Muscle layer of colon (tissue), 2 donors: ENCODE data around the gene PRRC2B.
"Not testable (repeated sequence)": the region's sequence is repeated elsewhere in the genome, so short reads cannot be mapped to it uniquely, and the experiment has no call there.

Experiments
- H3K27ac ChIP-seq: one replicate; pipeline ENCODE4 v1.7.0; 2013; ENCODE audit warnings: low read depth, mild to moderate bottlenecking, low read length, moderate library complexity
- H3K27me3 ChIP-seq, 2 donors: one replicate each; pipeline ENCODE4 v1.7.0; 2013; ENCODE audit warnings: low read length in 2 of 2, mild to moderate bottlenecking in 2 of 2; ENCODE audit not compliant: insufficient read depth in 2 of 2, control insufficient read depth in 1 of 2
- H3K36me3 ChIP-seq: one replicate; pipeline ENCODE4 v1.7.0; 2013; ENCODE audit warnings: mild to moderate bottlenecking, low read length; ENCODE audit not compliant: insufficient read depth
- H3K4me1 ChIP-seq: one replicate; pipeline ENCODE4 v1.7.0; 2013; ENCODE audit warnings: mild to moderate bottlenecking, low read length; ENCODE audit not compliant: insufficient read depth
- H3K4me3 ChIP-seq, 2 donors: one replicate each; pipeline ENCODE4 v1.7.0; 2013; ENCODE audit warnings: low read length in 2 of 2, low read depth in 1 of 2, mild to moderate bottlenecking in 1 of 2, moderate library complexity in 1 of 2
- H3K9ac ChIP-seq: one replicate; pipeline ENCODE4 v1.7.0; 2013; ENCODE audit warnings: low read length
- H3K9me3 ChIP-seq: one replicate; pipeline ENCODE4 v1.7.0; 2013; ENCODE audit warnings: mild to moderate bottlenecking, low read length
- donor health status: abdominal sarcoma.
- donor health status: Adenocarcinoma of cecum.

Gene PRRC2B

GRCh38 chr9:131465401-131465800 lies 71.5 kb downstream of the PRRC2B start:
- Histone ChIP-seq H3K4me3 (no peak overlapping the region), H3K9ac (no peak overlapping the region), H3K36me3 (peaks cover 86% of the 10 kb centered on the region), H3K9me3 (no peaks in the 10 kb centered on the region), H3K4me1 (no peaks in the 10 kb centered on the region), H3K27me3 (no peaks in the 10 kb centered on the region), H3K27ac (no peak overlapping the region)

GRCh38 chr9:131467214-131467935 lies 73.5 kb downstream of the PRRC2B start:
- Histone ChIP-seq H3K4me1 (no peaks in the 10 kb centered on the region), H3K27me3 (no peaks in the 10 kb centered on the region), H3K27ac (no peak overlapping the region), H3K9me3 (no peaks in the 10 kb centered on the region), H3K4me3 (no peak overlapping the region), H3K36me3 (peaks cover 83% of the 10 kb centered on the region), H3K9ac (no peak overlapping the region)

GRCh38 chr9:131468031-131468430 lies 74.1 kb downstream of the PRRC2B start:
- Histone ChIP-seq H3K27ac (no peak overlapping the region), H3K4me3 (no peak overlapping the region), H3K36me3 (peaks cover 86% of the 10 kb centered on the region), H3K27me3 (no peaks in the 10 kb centered on the region), H3K4me1 (no peaks in the 10 kb centered on the region), H3K9ac (no peak overlapping the region), H3K9me3 (no peaks in the 10 kb centered on the region)

- Histone ChIP-seq H3K27me3 (no peaks in the 10 kb centered on the region), H3K9me3 (no peaks in the 10 kb centered on the region), H3K4me1 (no peaks in the 10 kb centered on the region), H3K4me3 (no peak overlapping the region), H3K36me3 (peaks cover 87% of the 10 kb centered on the region), H3K27ac (no peak overlapping the region), H3K9ac (no peak overlapping the region)
Observed at GRCh38 chr9:131469356-131469755, 75.5 kb downstream of the PRRC2B start.

- Histone ChIP-seq H3K9me3 (no peaks in the 10 kb centered on the region), H3K4me1 (no peaks in the 10 kb centered on the region), H3K9ac (no peak overlapping the region), H3K27me3 (no peaks in the 10 kb centered on the region), H3K27ac (no peak overlapping the region), H3K36me3 (peaks cover 87% of the 10 kb centered on the region), H3K4me3 (no peak overlapping the region)
Observed at GRCh38 chr9:131469951-131470350, 76.1 kb downstream of the PRRC2B start.

GRCh38 chr9:131470581-131470991 lies 76.7 kb downstream of the PRRC2B start:
- peaks cover 87% of the 10 kb centered on the region for H3K36me3 ChIP-seq
- H3K27ac ChIP-seq: no peak overlapping the region
- no peaks in the 10 kb centered on the region for H3K9me3 ChIP-seq
- H3K4me1 ChIP-seq: no peaks in the 10 kb centered on the region
- H3K27me3 ChIP-seq: no peaks in the 10 kb centered on the region
- H3K9ac ChIP-seq: no peak overlapping the region
- H3K4me3 ChIP-seq: no peak overlapping the region

GRCh38 chr9:131472085-131472484 lies 78.2 kb downstream of the PRRC2B start:
- not testable (repeated sequence) for H3K4me1 ChIP-seq, H3K27me3 ChIP-seq, H3K4me3 ChIP-seq, H3K27ac ChIP-seq, H3K9ac ChIP-seq, H3K9me3 ChIP-seq
- peaks cover 92% of the 10 kb centered on the region for H3K36me3 ChIP-seq

- Histone ChIP-seq H3K27ac (no peak overlapping the region), H3K4me3 (no peak overlapping the region), H3K4me1 (no peaks in the 10 kb centered on the region), H3K9me3 (no peaks in the 10 kb centered on the region), H3K9ac (no peak overlapping the region), H3K27me3 (no peaks in the 10 kb centered on the region), H3K36me3 (peaks cover 92% of the 10 kb centered on the region)
Observed at GRCh38 chr9:131473198-131473885, 79.5 kb downstream of the PRRC2B start.

GRCh38 chr9:131473891-131474290 lies 80.0 kb downstream of the PRRC2B start:
- H3K27ac ChIP-seq: no peak overlapping the region
- peaks cover 90% of the 10 kb centered on the region for H3K36me3 ChIP-seq
- no peak overlapping the region for H3K4me3 ChIP-seq
- H3K9ac ChIP-seq: no peak overlapping the region
- no peaks in the 10 kb centered on the region for H3K27me3 ChIP-seq
- no peaks in the 10 kb centered on the region for H3K4me1 ChIP-seq
- H3K9me3 ChIP-seq: no peaks in the 10 kb centered on the region

GRCh38 chr9:131474711-131475110 lies 80.8 kb downstream of the PRRC2B start:
- H3K9ac ChIP-seq: no peak overlapping the region
- H3K4me3 ChIP-seq: no peak overlapping the region
- no peak overlapping the region for H3K27ac ChIP-seq
- no peaks in the 10 kb centered on the region for H3K4me1 ChIP-seq
- H3K27me3 ChIP-seq: no peaks in the 10 kb centered on the region
- H3K36me3 ChIP-seq: peaks cover 93% of the 10 kb centered on the region
- no peaks in the 10 kb centered on the region for H3K9me3 ChIP-seq

- no peaks in the 10 kb centered on the region for H3K27me3 ChIP-seq
- H3K9me3 ChIP-seq: no peaks in the 10 kb centered on the region
- H3K27ac ChIP-seq: no peak overlapping the region
Observed at GRCh38 chr9:131475111-131475955, 81.4 kb downstream of the PRRC2B start.

More at GRCh38 chr9:131475111-131475955, 81.4 kb downstream of the PRRC2B start:
- Histone ChIP-seq H3K36me3 (peaks cover 92% of the 10 kb centered on the region), H3K4me3 (no peak overlapping the region), H3K4me1 (no peaks in the 10 kb centered on the region), H3K9ac (no peak overlapping the region)
